Measurements from ENCODE around the gene ATP2B3.

DNA sequence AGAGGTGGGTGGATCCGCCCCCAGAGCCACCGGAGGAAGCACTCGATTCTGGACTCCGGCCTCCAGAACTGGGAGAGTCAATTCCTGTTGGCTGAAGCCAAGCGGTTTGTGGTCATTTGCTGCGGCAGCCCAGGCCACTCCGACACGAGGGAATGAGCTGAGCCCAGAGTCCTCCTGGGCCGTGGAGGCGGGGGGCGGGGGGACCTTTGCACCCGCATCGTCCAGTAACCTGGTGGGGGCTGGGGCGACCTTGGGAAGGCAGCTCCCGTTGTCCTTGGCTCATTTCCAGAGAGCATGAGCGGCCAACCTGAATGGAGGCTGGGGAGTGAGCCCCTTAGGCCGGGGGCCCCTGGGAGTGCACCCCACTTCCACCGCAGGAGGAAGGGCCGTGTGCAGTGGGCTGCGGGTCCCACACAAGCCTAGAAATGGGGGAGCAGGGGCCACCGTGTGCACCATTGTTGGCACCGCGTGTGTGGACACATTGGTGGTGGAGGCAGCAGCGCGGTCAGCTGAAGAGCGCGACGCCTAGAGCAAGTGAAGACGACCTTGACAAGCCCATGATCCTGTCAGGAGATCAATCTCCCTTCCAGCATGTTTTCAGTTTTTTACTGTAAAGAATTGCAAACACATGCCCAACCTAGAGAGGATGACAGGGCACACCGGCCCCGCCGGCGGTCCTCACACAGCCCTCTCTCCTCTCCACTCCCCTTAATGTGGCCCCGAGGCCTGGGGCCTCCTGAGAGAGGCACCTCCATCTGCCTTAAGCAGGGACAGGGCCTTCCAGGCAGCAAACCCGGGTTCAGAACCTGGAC lies 109.6 kb downstream of the ATP2B3 start:
- TF ChIP-seq EP300 (IDR thresholded peaks at IDR 0.05) (no peak), CTCF (IDR thresholded peaks at IDR 0.05) (no peak), POLR2AphosphoS5 (IDR thresholded peaks at IDR 0.05) (no peak)

Measured in suprapubic skin (tissue), 4 donors.